ENCODE results near the gene CYP4F11.

Gene CYP4F11

DNA sequence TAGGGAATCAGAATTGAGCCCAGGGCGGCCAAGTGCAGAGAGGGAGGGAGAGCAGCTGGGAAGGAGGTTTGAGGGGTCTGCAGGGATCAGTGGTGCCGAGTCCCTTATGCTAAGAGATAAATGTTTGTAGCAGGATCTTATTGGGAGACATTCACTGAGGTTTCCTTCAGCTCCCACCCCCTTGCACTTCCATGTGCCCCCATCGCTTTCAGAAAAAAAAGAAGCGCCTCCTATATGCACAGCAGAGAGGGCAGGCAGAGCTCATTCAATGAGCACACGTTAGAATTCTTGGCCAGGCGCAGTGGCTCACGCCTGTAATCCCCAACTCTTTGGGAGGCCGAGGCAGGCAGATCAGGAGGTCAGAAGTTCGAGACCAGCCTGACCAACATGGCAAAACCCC, 64.5 kb downstream of the CYP4F11 start:
- TF ChIP-seq, protein P1, sequence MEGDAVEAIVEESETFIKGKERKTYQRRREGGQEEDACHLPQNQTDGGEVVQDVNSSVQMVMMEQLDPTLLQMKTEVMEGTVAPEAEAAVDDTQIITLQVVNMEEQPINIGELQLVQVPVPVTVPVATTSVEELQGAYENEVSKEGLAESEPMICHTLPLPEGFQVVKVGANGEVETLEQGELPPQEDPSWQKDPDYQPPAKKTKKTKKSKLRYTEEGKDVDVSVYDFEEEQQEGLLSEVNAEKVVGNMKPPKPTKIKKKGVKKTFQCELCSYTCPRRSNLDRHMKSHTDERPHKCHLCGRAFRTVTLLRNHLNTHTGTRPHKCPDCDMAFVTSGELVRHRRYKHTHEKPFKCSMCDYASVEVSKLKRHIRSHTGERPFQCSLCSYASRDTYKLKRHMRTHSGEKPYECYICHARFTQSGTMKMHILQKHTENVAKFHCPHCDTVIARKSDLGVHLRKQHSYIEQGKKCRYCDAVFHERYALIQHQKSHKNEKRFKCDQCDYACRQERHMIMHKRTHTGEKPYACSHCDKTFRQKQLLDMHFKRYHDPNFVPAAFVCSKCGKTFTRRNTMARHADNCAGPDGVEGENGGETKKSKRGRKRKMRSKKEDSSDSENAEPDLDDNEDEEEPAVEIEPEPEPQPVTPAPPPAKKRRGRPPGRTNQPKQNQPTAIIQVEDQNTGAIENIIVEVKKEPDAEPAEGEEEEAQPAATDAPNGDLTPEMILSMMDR (IDR thresholded peaks at IDR 0.05; ENCODE audit: extremely low read depth, missing control alignments): no peak

DNA sequence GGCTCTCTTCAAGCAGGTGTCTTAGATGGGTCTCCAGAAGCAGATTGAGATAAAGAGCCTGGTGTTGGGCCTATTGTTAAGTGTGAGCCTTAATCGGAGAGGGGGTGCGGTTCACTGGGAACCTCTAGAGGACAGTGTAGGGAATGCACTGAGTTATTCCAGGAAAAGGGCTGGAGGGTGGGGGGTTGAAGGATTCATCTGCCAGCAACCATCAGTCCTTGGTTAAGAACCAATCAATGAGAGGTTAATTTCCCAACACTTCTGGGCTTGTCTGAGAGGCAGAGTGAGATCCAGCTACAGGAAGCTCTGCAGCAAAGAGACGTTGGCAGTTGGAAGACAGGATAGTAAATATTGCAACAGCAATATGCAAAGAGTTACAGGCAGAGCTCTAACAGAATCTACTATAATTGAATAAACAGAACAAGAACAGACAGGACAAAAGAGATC, 65.2 kb downstream of the CYP4F11 start:
- TF ChIP-seq, protein P1 (IDR thresholded peaks at IDR 0.05; ENCODE audit: extremely low read depth, missing control alignments): peak; percentile 9
- DNase-seq (ENCODE audit: low spot score): peak; percentile 41

More for the DNA sequence above, 64.5 kb downstream of the CYP4F11 start:
- no peak for DNase-seq (ENCODE audit: low spot score)

DNA sequence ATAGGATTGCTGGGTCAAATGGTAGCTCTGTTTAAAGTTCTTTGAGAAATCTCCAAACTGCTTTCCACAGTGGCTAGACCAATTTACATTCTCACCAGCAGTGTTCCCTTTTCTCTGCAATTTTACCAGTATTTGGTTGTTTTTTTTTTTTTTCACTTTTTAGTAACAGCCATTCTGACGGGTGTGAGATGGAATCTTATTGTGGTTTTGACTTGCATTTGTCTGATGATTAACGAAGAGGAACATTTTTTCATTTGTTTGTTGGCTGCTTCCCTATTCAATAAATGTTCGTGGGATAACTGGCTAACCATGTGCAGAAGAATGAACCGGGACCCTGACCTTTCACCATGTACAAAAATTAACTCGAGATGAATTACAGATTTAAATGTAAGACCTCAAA, 67.7 kb downstream of the CYP4F11 start:
- TF ChIP-seq, protein P1 (IDR thresholded peaks at IDR 0.05; ENCODE audit: extremely low read depth, missing control alignments): no peak
- no peak for DNase-seq (ENCODE audit: low spot score)

DNA sequence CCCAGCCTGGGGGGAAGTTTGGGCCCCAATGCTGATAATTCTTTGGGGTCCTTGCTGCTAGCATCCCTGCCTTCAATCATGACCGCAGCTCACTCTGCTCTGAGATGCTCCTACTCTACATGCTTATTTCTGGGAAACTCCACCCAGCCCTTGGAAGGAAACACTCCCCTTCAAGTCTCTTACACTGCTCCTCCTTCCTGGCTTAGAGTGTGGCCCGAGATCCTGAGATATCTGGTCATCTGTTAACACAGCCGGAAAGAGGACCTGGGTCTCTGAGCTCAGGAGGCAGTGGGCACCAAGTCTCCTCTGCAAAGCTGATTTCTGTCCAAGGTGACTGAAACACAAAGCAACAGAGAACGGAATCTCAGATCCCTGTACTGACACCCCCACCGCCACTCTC, 69.5 kb downstream of the CYP4F11 start:
- DNase-seq (ENCODE audit: low spot score): no peak
- TF ChIP-seq, protein P1 (IDR thresholded peaks at IDR 0.05; ENCODE audit: extremely low read depth, missing control alignments): no peak

DNA sequence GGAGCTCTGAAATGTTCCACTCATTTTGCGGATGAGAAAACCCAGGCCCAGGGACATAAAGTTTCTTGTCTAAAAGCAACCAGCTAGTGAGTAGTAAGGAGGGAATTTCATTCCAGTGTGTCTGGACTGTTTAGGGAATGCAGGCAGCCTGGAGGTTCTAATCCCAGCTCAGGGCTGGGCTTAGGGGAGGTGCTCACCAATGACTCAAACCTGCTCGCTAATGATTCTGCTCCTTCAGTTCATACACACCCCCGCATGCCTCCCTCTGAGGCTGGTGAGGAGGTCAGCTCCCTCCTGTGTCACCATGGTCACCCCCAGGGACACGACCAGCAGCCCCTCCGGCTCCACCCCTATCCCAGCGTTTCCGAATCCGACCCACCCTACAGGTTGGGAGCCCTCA, 71.1 kb downstream of the CYP4F11 start:
- no peak for DNase-seq (ENCODE audit: low spot score)
- TF ChIP-seq, protein P1 (IDR thresholded peaks at IDR 0.05; ENCODE audit: extremely low read depth, missing control alignments): no peak

DNA sequence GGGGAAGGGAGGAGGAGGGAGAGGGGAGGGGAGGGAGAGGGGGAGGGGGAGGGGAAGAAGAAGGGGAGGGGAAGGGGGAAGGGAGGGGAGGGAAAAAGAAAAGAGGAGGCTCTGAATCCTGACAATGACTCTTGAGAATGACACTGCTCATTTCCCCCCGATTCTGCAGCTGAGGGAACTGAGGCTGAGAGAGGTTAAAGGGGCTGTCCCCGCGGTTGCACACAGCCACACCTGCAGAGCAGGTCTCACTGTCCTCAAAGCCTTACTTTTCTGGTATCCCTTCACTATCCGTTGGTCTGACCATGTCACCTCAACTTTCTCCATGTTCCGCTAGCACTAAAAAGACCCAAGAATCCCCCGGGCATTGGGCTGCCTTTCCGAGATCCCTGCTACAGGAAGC, 71.9 kb downstream of the CYP4F11 start:
- TF ChIP-seq, protein P1 (IDR thresholded peaks at IDR 0.05; ENCODE audit: extremely low read depth, missing control alignments): no peak

More for the DNA sequence above, 71.9 kb downstream of the CYP4F11 start:
- DNase-seq (ENCODE audit: low spot score): no peak
